Lower lobe of right lung (tissue), 2 donors: ENCODE results near the gene PLCXD3. TPM values are rescaled to one million over a fixed set of nuclear protein-coding genes. Genes with fewer than 3 reads are reported as not detected.
A peak's percentile ranks its signal among the peaks of the same experiment; 100 is the strongest.

Source experiments
- ATAC-seq, 2 donors: fragments of 200-7000 bp; cut with Tn5 transposase; one replicate each; pipeline ENCODE4 v1.9.1; 2020 to 2022; ENCODE audit warnings: mild to moderate bottlenecking in 2 of 2, moderate library complexity in 2 of 2
- DNase-seq: peaks from one replicate; pipeline ENCODE4 v3.0.0-alpha.2; 2020
- H3K27ac ChIP-seq: fragments of 200-600 bp; one replicate; pipeline ENCODE4 v1.8.0; 2022
- H3K27me3 ChIP-seq: fragments of 200-600 bp; one replicate; pipeline ENCODE4 v1.8.0; 2022; ENCODE audit warnings: low read depth
- H3K36me3 ChIP-seq: fragments of 200-600 bp; one replicate; pipeline ENCODE4 v1.8.0; 2022; ENCODE audit warnings: mild to moderate bottlenecking
- H3K4me1 ChIP-seq: fragments of 200-600 bp; one replicate; pipeline ENCODE4 v1.8.0; 2022
- H3K4me3 ChIP-seq: fragments of 200-600 bp; one replicate; pipeline ENCODE4 v1.8.0; 2022; ENCODE audit warnings: mild to moderate bottlenecking
- H3K9me3 ChIP-seq: fragments of 200-600 bp; one replicate; pipeline ENCODE4 v1.8.0; 2022
- CTCF ChIP-seq: fragments of 200-600 bp; IDR thresholded peaks from one replicate; pipeline ENCODE4 v1.8.0; 2022; ENCODE audit warnings: antibody characterized with exemption, mild to moderate bottlenecking
- intact Hi-C: fragments of 100-400 bp; cut with DNase I; formaldehyde crosslinking; loops from one replicate; pipeline ENCODE4 v1.11.0; 2022
- total RNA-seq: library from RNA; stranded (reverse); fragmentation: NEBNext Ultra II Directional; extraction: Animal tissue kit (Norgen Biotek cat#: 25700); gene quantifications from one replicate; pipeline ENCODE4 v1.2.1, GENCODE V29; 2021
- donor health status: DM: no; HTN: yes; CAD: no; lungs with severe emphysema.

PLCXD3 gene
- total RNA-seq, 1 donor from 2014 or later: 2.8 TPM

GRCh38 chr5:41539454-41539853 lies 29.1 kb upstream of the PLCXD3 start:
- H3K4me3 ChIP-seq: no peak overlapping the region
- no peaks in the 10 kb centered on the region for H3K9me3 ChIP-seq
- no peak for ATAC-seq
- intact Hi-C loops: no loop called here
- H3K27me3 ChIP-seq: no peaks in the 10 kb centered on the region
- DNase-seq: no peak
- no peak for TF ChIP-seq CTCF
- no peak overlapping the region for H3K27ac ChIP-seq
- no peaks in the 10 kb centered on the region for H3K4me1 ChIP-seq
- no peaks in the 10 kb centered on the region for H3K36me3 ChIP-seq

GRCh38 chr5:41537581-41537980 lies 27.2 kb upstream of the PLCXD3 start:
- ATAC-seq: no peak
- Histone ChIP-seq H3K4me3 (no peak overlapping the region), H3K9me3 (no peaks in the 10 kb centered on the region), H3K4me1 (no peaks in the 10 kb centered on the region), H3K36me3 (no peaks in the 10 kb centered on the region), H3K27me3 (no peaks in the 10 kb centered on the region), H3K27ac (no peak overlapping the region)
- DNase-seq: no peak
- TF ChIP-seq CTCF: no peak
- intact Hi-C loops: no loop called here

DNA sequence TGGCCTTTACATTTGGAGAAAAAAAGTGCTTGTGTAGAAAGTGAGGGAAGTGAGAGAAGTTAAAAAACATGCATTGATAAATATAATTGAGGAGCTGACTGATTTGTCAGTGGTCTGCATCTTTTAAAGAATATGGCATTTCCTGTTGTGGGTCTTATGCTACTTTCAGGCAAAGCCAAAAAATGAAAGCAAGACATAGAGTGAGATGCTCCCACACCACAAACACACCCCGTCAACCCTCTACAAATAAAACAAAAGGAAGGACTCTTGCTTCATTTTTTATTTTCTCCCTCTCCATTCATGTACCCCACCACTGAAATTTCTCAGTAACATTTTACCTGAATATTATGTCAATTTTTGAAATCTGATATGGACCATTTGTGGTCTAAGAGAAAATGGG lies 22.1 kb upstream of the PLCXD3 start:
- no peaks in the 10 kb centered on the region for H3K4me1 ChIP-seq
- H3K4me3 ChIP-seq: no peak overlapping the region
- H3K9me3 ChIP-seq: peaks cover 14% of the 10 kb centered on the region
- no peaks in the 10 kb centered on the region for H3K27me3 ChIP-seq
- intact Hi-C loops: no loop called here
- no peak for DNase-seq
- no peaks in the 10 kb centered on the region for H3K36me3 ChIP-seq
- ATAC-seq: no peak
- no peak overlapping the region for H3K27ac ChIP-seq
- no peak for TF ChIP-seq CTCF

DNA sequence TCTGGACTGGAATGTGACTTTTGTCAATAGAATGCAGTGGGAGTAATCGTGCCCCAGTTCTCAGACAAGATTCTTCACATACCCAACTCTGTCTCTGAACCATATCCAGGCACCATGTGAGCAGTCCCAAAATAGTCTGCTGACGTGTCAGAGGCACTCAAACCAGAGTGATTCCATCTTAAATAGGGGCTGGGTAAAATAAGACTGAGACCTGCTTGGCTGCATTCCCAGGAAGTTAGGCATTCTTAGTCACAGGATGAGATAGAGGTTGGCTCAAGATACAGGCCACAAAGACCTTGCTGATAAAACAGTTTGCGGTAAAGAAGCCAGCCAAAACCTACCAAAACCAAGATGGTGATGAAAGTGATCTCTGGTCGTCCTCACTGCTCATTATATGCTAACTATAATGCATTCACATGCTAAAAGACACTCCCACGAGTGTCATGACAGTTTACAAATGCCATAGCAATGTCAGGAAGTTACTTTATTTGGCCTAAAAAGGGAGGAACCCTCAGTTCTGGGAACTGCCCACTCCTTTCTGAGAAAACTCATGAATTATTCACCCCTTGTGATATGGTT lies 16.9 kb upstream of the PLCXD3 start:
- Histone ChIP-seq H3K36me3 (no peaks in the 10 kb centered on the region), H3K27me3 (no peaks in the 10 kb centered on the region), H3K27ac (no peak overlapping the region), H3K4me1 (no peaks in the 10 kb centered on the region), H3K9me3 (peaks cover 14% of the 10 kb centered on the region), H3K4me3 (no peak overlapping the region)
- intact Hi-C loops: no loop called here
- ATAC-seq (no peak), DNase-seq (no peak)
- TF ChIP-seq CTCF: no peak

- Histone ChIP-seq H3K4me1 (no peaks in the 10 kb centered on the region), H3K9me3 (peaks cover 14% of the 10 kb centered on the region), H3K27me3 (no peaks in the 10 kb centered on the region), H3K4me3 (no peak overlapping the region), H3K27ac (no peak overlapping the region), H3K36me3 (no peaks in the 10 kb centered on the region)
- DNase-seq: no peak
- intact Hi-C loops: no loop called here
- TF ChIP-seq CTCF: no peak
- ATAC-seq: no peak
Measured at GRCh38 chr5:41526699-41527098, 16.3 kb upstream of the PLCXD3 start.

GRCh38 chr5:41524174-41524573 lies 13.8 kb upstream of the PLCXD3 start:
- DNase-seq (no peak), ATAC-seq (no peak)
- Histone ChIP-seq H3K27ac (no peak overlapping the region), H3K4me3 (no peak overlapping the region), H3K36me3 (no peaks in the 10 kb centered on the region), H3K9me3 (peaks cover 14% of the 10 kb centered on the region), H3K4me1 (no peaks in the 10 kb centered on the region), H3K27me3 (no peaks in the 10 kb centered on the region)
- TF ChIP-seq CTCF: peak; percentile 23
- intact Hi-C loops: no loop called here
